CD4-positive, alpha-beta T cell treated with Interferon gamma for 1 hour (primary cell): ENCODE data around the gene SEC61A1.

Source experiments
- DNase-seq: peaks from one replicate; pipeline ENCODE4 v3.0.0-alpha.2; 2020

SEC61A1 gene

DNA sequence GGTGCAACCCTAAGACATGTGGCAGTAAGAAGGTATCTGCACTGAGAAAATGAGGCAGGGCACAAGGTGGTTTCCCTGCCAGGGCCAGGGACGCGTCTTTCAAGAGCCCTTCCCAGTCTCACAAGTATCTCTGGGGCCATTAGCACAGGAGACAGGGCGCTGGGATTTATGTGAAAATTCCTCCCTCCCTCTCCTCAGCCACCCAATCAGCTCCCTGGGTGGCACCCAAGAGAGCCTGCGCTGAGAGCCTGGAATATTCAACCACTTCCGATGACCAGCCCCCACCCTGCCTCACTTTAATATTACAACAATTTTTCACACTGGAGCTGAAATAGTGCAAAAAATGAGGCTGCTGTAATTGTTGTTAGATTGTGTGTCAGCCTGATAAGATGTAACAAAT lies 26.1 kb downstream of the SEC61A1 start:
- DNase-seq: no peak

DNA sequence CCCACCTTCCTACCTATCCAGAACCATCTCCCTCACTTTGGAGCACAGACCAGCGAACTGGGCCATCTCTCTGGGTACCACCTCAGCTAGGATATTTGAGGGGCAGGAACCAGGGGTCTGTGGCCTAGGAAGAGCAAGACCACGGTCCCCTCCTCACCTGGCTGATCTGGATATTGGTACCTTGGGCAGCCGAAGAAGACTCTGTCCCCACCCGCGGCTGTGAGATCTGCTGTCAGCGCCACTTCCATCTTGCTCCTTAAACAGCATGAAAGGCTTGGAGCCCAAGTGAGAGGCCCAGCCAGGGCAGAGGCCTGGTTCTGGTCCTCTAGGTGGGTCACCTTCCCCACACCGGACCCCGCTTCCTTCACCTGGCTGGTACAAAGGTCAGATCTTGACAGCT lies 26.6 kb downstream of the SEC61A1 start:
- DNase-seq: no peak

DNA sequence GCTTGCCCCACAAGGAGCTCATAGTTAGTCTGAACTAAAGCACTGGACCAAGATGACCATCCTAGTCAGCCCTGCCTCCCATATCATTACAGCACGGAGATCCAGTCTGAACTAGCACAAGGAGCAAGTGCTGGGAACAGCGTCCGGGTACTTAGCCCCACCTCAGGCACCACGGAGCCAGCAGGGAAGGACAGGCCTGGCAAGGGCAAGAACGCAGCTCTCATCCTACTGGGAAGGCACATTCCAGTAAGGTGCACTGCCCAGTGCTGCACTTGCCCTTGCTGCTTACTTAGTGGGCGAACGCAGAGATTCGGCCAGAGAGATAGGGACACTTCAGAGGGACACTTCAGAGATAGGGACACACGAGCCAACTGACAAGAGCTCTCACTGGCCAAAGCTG lies 27.6 kb downstream of the SEC61A1 start:
- DNase-seq: no peak

DNA sequence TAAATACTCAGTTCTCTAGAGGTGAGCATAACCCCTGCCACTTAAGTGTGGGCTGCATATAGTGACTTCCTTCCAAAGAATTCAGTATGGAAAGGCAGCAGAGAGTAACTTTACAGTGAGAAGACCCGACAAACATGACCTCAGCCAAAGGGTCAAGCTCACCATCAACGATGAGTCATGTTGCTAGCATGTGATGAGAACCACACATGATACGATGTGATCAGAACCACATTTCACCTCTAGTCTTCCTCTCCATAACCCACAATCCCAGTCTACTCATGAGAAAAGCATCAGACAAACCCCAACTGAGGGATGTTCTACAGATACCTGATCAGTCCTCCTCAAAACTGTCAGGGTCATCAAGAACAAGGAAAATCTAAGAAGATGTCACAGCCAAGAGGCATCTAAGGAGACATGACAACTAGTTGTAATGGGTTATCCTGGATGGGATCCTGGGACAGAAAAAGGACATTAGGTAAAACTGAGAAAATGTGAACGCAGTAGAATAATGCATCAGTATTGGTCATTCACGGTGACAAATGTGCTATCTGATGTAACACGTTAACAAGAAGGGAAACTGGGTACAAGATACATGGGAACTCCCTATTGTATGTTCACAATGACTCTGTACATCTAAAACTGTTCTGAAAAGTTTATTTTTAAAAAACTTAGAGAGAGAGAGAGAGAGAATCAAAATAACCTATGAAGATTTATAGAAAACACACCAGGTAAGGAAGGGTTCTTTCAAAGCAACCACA lies 28.3 kb downstream of the SEC61A1 start:
- DNase-seq: no peak

DNA sequence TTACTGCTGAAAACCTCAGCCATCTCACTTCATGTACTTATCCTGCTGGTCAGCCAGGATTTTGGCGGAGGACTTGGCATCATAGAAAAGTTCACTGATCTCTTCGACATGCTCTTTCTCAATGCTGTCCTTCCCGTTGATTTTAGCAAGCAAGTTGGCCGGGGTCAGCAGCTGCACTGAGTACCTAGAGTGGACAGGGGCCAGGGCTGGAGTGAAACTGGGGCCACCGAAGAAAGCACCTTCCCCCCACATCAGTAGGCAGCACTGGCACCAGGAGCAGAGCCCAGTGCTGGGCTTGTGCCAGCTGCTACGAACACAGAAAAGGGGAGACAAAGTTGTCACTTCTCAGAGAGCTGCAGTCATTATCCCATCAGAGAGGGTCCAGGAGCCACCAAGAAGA lies 29.0 kb downstream of the SEC61A1 start:
- no peak for DNase-seq

DNA sequence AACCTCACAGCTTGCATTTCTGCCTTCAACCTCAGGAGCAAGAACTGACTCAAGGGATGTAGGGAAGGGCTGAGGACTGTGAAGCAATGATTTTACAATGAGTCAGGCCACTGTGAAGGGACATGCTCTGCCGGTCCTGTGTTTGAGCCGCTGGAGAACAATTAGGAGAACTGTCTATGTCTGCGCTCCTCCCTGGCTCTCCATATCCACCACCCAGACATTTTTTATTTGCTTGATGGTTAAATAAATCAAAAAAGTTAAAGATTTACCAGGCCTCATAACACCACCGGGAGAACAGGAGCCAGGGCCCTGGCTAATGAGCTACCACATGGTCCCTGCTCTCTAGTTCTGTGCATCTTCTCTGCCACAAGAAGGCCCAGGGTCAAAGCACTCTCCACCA lies 29.6 kb downstream of the SEC61A1 start:
- DNase-seq: no peak

DNA sequence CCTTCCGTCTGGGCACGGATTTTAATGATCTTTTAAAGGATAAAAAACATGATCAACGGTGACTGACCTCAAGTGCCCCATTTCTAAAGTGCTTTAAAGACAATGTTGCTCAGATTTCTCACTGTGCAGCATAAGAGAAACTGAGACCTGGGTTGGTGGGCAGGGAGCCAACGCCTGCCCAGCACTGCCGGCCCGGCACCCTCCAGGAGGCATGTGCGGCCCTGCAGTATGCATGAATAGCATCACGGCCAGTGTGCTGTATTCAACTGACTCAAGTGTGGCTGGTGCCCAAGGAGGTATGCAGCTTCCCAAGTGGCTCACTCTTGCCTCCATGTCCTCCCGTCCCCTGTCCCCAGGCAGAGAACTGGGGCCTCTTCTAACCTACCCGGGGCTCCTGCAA lies 30.3 kb downstream of the SEC61A1 start:
- DNase-seq: no peak

DNA sequence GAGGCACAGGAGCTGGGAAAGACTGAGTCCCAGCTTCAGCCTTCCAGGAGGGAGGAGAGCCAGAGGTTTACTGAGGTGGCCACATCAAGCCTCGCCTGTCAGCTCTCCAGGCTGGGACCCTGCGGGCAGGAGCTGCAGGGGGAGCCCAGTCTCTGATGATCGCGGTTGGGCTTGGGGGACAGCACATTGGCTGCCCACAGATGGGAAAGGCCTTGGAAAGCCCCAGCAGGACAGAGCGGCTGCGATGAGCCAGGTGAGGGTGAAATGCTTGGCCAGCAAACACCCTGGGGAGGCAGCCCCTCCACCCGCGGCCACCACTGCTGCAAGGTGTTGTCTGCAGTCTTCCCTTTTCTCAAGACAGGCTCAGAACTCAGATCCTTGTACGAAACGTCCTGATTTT lies 31.2 kb downstream of the SEC61A1 start:
- DNase-seq: no peak

DNA sequence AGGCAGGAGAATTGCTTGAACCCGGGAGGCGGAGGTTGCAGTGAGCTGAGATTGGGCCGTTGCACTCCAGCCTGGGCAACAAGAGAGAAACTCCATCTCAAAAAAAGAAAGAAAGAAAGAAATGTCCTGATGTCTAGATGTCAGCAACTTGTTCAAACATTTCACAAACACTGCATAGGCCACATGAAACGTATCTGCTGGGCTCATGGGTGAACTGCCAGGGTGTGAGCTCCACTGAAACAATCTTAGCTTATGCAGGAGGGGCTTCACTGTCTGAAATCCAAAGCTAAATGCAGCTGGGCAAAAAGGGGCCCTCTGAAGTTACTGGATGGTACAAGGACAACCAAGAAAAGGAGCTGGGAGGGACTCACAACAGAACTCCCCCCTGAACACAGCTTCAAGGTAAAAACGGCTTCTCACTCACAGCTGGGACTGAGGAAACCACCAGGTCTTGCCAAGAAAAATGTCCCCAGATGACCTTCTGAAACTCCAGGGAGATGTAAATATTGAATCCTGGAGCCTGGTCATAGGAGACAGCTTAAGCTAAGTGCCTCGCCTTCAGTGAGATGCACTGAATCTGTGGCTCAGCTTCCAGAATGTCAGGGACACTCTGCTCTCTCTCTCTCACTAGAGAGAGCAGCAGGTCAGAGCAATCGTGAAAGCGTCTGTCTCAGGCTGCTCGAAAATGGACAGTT lies 31.9 kb downstream of the SEC61A1 start:
- no peak for DNase-seq

DNA sequence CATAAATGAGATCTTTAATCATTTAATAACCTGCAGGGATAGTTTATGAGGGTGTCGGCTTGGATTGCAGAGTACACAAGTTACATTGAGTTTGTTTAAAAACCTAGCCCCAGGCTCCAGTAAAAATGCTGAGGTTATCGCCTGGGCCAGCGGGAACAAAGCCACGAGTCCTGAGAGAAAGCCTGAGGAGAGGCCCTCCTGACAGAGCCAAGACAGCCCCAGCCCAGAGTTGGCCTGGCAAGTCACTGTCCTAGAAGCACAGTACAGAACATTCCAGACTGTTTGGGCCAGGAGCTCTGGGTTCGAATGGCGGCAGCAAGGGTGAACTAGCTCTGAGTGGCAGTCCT lies 32.4 kb downstream of the SEC61A1 start:
- no peak for DNase-seq

DNA sequence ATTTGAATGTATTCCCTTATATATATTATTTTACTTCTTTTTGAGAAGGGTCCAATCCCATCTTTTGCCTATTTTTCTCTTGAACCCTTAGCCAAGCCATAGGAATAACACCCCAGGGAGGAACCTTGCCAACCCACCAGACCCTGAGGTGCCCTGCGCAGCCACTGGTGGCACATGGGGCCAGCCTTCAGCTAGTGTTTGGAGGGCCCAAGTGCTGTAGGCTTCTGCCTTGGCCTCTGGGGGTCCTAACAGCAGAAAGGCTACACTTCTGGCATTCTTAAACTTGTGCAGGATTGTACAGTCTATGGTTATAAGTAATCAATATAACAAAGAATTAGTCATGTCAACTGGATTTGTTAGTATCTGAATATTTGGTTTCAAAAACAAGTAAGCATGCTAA lies 36.9 kb downstream of the SEC61A1 start:
- no peak for DNase-seq

DNA sequence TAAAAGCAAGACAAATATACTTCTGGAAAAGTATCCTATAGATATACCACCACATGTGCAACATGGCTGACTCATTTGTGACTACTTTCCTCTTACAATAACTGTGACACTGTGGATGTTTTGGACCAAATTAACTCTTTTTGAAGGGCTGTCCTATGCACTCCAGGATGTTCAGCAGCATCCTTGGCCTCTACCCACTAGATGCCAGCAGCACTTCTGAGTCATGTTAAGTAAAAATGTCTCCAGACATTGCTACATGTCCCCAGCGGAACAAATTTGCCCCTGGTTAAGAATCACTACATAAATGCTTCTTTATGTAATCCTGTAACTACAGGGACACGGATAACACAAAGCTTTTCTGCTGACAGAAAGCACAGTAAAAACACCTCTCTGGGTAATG lies 39.3 kb downstream of the SEC61A1 start:
- DNase-seq: no peak

DNA sequence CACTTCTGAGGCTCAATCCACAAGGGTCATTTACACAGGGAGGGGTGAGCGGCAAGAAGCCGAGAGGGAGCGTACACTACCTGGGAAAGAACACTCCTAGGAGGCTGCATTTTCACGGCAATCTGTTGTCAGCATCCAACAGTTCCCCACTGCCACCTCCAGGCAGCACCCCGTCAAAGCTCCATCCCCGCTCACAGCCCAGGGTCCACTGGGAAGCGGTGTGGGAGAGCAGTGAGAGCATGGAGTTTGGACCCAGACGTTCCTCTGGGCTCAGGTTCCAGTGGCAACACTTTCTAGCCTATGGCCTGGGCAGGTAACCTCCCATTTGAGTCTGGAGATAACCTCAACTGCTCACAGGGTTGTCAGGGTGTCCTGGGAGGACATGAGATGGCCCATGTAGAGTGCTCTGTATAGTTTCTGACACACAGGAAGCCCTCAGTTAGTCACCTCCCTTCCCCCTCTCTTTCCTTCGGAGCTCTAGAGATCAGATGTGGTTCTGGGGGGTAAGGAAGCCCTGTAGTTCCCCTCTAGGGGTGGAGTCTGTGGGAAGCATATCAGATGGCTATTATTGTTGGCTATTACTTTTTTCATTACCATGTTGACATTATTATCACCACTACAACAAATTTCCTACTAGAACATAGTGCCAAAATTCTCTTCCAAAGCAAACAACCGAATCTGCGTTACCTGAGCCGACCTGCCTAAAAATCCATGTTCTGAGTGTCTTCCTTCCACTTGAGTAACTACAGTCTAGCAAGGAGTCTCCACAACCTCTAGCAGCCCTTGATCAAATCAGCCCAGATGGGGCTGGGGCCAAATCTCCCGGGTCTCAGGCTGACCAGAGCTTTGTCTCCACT lies 42.3 kb downstream of the SEC61A1 start:
- no peak for DNase-seq

DNA sequence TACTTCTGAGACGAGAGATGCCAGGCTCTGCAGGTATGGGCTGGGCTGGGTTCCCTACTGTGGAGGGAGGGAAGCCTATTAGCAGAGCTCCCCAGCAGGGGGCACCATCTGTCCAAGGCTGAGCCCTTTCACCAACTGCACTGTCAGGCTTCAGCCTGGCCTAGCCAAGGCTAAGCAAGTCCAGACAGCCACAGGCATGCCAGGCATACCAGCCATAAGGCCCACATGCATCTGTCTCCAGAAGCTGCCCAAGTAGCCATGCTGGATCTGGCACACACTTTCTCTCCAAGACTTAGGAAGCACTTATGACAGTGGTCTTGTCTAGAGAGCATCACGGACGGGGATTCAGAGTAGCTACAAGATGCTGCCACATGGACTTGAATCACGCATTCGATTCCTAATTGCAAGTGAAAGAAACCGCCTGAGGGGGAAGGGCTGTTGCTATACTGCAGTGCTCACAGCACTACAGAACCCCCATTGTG lies 43.0 kb downstream of the SEC61A1 start:
- DNase-seq: peak; percentile 70

DNA sequence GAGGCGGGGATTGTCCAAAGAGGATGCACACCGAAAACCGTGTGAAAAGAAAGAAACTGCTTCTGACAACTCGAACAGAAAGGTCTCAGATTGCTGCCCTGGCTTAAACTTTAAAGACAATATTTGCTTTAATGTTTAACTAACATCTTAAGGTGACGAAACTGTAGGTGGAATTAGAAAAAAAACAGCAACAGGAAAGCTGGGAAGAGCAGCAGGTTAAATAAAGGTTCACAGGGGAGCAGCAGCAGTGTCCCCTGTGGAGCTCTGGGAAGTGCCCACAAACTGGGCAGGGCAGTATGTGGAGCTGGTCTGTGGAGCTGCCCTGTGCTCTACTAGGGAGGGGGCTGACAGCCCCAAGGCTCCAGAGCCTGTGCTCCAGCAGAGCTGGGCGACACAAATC lies 46.0 kb downstream of the SEC61A1 start:
- no peak for DNase-seq

DNA sequence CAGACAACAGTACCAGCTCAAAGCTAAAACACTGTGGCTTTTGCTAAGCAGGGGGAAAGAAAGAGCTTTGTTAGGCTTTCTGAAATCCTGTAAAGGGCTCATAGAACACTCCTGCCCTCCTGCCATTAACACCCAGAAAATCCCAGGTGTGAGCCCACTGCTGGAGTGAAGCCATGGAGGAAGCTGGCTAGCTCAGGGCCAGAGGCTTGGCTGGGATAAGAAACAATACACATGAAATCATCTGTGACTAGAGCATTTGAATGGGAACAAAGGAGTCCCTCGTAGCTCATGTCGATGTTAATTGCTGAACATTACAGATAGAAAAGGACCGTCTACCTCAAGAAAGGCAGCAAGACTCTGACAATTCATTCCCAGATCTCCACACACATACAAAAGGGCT lies 47.9 kb downstream of the SEC61A1 start:
- DNase-seq: no peak

DNA sequence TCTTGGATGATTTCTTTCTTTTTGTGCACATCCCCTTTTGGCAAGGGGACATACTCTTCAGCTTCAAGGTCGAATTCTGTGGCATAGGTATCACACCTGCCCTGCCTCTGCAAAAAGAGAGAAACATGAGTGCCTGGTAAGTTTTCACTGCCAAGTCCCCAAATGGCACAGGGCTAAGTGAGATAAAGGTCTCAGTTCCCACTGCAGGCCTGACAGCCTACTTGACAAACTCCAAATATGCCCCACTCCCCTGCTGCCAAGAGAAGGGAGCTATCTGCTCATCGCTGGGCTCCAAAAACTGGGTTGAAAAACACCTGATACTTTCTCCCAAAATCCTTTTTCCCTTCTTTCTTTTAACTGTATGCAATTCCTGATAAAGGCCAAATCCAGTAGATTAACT lies 48.4 kb downstream of the SEC61A1 start:
- no peak for DNase-seq

DNA sequence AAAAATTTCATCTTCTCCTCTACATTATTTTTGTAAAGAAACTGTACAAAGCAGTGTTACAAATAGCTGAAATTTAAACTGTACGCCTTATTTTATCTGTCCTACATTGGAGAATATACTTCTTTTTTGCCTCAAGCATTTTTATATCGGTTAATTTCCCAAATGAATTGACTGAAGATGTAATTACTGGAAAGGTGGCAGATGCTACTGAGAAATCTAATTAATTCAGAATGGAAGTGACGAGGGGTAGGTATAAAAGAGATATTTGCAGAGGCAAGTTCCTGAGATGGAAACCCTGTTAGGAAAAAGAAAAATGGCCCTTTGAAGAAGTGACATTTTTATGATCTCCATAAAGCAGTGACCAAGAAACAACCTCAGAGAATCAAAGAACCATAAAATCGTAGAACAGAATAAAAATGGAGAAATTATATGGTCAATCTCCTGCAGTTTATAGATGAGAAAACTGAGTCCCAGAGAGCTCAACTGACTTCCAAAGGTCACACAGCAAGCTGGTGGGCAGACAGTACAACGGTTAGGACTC lies 51.0 kb downstream of the SEC61A1 start:
- DNase-seq: no peak

DNA sequence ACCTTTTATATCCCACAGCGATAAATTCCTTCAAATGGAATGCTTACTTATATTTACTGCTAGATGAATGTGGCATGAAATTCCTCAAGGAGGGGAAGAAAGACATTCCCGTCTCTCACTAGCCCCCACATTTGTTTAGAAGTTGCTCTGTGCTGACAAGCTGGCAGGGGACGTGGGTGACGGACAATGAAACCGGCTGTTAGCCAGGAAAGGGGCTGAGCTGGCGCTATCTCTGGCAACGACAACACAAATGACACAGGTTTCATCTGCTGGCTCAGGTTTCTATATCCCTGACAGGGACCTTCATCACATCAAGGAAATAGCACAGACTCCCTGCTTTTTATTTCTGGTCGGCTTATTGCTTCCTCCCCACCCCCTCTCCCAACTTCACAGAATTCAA lies 55.6 kb downstream of the SEC61A1 start:
- DNase-seq: no peak

DNA sequence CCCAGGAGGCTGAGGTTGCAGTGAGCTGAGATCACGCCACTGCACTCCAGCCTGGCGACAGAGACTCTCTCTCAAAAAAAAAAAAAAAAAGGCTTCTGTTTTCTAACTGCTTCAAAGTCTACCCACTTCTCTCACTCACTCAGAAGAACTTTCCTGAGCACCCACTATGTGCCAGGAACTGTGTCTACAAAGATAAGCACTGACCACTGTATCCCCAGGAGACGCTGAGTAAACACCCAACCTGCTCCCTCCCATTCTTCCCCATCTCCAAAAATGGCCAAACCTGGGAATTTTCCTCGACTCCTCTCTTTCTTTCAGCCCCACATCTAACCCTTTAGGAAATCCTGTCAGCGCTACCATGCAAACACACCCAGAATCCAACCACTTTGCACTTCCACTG lies 58.9 kb downstream of the SEC61A1 start:
- DNase-seq: no peak

DNA sequence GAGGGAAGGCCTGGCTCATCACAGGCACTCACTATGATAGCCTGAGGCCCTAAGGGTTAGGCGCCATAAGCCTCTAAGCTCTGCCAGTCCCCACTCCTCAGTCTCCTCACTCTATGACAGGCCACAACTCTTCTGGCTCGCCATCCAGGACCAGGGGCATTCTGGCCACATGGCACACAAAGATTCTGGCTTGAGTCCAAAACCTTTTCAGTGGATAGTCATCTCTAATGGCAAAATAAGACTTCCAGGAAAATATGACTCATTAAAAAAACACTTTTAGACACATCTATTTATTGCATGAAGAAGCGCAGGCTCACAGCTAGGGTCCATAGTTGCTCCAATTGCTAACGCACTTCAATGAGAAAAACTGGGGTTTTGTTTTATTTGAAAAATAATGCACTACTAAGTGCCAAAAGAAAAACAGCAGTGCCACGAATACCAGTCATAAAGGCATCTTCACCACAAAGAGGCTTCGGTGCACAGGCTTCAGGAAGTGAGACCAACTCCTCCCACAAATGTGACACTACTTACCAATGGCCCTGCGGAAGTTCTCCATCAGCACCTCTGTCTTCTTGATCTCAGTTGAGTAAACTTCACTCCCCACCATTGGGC lies 60.2 kb downstream of the SEC61A1 start:
- DNase-seq: peak; percentile 31

DNA sequence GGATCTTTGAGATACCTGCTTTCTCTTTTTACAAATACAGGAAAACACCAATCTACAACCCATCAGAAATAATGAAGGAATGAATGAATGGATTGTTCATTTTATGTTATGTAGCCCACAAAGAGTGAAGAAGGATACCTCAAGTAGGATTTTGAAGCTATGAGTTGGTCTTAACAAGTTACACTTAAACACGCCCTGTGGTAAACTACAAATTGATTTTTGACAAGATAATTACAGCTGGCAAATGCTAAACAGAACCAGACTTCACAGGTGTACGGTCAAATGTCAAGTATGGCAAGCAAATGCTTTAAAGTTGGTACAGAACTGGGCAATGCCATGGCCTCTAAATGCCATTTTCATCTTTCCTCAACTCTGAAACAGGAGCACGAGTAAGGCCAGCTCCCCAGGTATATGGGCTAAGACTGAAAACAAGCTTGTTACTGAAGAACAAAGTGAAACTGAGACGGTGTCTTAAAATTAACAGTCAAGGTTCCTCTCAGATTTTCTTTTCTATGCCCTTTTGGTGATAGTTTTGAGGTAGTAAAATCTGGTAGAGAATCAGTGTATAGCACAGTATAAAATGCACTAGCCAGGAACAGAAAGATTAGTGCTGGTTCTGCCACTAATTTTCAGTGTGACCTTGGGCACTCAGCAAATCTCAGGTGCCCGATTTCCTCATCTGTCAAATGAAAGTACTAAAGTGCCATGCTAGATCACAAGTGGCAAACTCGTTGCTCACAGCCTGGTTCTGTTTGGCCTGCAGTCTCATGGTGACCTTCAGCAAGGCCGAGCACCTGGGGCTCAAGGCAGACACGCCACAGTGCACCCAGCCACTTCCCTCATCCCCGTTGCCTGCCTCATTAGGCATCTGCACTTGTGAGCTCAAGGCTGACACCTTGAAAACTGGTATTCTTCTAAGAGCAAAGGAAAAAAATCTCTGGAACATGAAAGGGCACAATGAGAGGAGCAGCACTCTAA lies 61.9 kb downstream of the SEC61A1 start:
- no peak for DNase-seq
